ENCODE results near the gene NFIX. TPM values are rescaled to one million over a fixed set of nuclear protein-coding genes. Genes with fewer than 3 reads are reported as not detected.
A peak's percentile ranks its signal among the peaks of the same experiment; 100 is the strongest.

NFIX gene
- total and polyA plus RNA-seq, 2 donors = 2.0 to 10.5 TPM

DNA sequence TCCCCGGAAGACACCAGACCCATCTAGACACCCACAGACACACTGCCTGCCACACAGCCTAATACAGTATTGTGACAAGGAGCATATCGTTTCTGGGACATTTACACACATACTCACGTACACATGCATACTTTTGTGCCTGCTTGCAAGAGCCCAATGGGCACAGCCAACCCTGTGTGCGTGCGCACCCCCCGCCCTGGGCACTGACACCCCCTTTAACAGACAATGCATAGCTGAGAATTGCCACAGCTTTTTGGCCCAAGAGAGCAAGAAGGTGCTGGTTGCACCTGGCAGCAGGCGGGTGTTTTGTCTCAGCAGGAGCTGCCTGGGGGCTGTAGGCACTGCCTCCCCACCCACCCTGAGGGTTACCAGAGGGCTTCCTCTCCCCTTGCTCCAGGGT lies 1.7 kb upstream of the NFIX start:
- Histone ChIP-seq H3K9me3 (ENCODE audit: control insufficient read depth in 2 of 2, insufficient read depth in 1 of 2, low read length in 1 of 2) (peaks cover 0 to 11% of the 10 kb centered on the region in 2 donors), H3K4me3 (ENCODE audit: low read length in 2 of 2) (no peak overlapping the region), H3K4me1 (ENCODE audit: control insufficient read depth in 2 of 2, insufficient read depth in 2 of 2, low read length in 2 of 2) (peaks cover 0 to 5% of the 10 kb centered on the region in 2 donors), H3K36me3 (ENCODE audit: control insufficient read depth in 2 of 2, insufficient read depth in 2 of 2, low read length in 1 of 2) (no peaks in the 10 kb centered on the region), H3K27ac (ENCODE audit: low read depth in 1 of 2, low read length in 1 of 2) (no peak overlapping the region), H3K27me3 (ENCODE audit: control insufficient read depth in 2 of 2, insufficient read depth in 1 of 2, low read length in 1 of 2) (peaks cover 20 to 75% of the 10 kb centered on the region in 2 donors)
- 96% methylated on average over 7 of the region's 7 CpGs for WGBS
- no peak for DNase-seq (ENCODE audit: low read depth in 6 of 9, low spot score in 9 of 9)

DNA sequence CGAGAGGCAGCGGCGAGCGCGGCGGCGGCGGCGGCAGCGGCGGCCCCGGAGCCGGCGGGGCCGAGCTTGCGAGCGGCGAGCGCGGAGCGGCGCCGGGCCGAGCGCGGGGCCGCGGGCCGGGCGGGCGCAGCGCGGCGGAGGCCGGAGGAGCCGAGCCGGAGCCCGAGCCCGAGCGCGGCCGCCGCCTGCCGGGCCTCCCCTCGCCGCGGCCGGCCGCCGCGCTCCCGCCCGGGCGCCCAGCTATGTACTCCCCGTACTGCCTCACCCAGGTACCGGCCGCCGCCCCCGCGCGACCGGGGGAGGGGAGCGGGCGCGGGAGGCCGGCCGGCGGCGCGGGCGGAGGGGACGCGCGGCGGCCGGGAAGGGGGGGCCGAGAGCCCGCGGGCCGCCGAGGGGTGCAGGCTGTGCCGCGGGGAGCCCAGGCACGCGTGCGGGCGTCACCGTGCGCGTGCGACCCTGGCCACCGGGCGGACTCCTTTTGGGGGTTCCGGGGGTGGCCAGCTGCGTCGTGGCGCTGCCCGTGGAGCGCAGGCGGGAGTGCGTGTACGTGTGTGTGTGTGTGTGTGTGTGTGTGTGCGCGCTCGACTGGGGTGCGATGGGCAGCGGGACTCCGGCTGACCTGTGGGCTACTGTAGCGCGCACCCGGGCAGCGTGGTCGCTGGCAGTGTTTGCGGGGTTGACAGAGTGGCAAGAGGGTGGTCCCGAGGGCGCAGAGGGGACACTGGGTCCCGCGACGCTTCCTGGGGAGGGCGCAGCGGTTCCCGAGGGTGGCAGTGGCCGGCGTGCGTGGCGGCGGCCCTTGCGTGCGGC lies 526 bp downstream of the NFIX start:
- Histone ChIP-seq H3K36me3 (ENCODE audit: control insufficient read depth in 2 of 2, insufficient read depth in 2 of 2, low read length in 1 of 2) (no peaks in the 10 kb centered on the region), H3K27ac (ENCODE audit: low read depth in 1 of 2, low read length in 1 of 2) (peak overlapping the region in 1 of 2 donors; percentile 8), H3K4me1 (ENCODE audit: control insufficient read depth in 2 of 2, insufficient read depth in 2 of 2, low read length in 2 of 2) (peaks cover 0 to 5% of the 10 kb centered on the region in 2 donors), H3K27me3 (ENCODE audit: control insufficient read depth in 2 of 2, insufficient read depth in 1 of 2, low read length in 1 of 2) (peaks cover 20 to 79% of the 10 kb centered on the region in 2 donors), H3K4me3 (ENCODE audit: low read length in 2 of 2) (peak overlapping the region in 1 of 2 donors; percentile 77), H3K9me3 (ENCODE audit: control insufficient read depth in 2 of 2, insufficient read depth in 1 of 2, low read length in 1 of 2) (no peaks in the 10 kb centered on the region)
- WGBS = 1% methylated on average over 129 of the region's 129 CpGs
- DNase-seq (ENCODE audit: low read depth in 6 of 9, low spot score in 9 of 9) = no peak

DNA sequence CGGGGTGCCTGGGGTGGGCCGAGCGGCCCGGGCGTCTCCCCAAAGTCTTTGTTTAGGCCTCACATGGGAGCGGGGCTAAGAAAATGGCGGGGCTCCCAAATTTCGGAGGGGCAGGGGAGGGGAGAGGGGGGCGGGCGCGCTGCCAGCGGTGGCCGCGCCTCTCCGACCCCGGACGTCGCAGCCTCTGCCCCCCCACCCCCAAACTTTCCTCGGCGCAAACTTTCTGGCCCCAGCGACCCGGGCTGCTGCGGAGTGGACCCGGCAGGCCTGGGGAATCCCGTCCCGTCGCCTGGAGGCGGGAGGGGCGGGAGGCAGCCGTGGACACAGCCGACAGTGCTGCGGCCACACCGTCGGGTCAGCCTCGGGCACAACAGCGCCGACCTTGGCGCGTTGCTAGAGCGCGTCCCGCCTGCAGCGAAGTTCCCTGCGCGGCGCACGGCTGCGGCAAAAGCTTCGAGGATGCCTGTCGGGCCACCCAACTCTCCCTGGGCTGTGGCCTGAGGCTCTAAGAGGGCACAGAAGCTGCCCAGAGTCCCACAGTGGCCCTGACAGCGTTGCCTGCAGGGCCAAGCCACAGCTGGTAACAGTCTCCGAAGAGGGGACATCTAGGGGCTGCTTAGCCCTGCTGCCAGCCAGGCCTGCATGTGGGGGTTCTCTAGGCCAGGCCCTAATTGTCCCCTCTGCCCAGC lies 1.3 kb downstream of the NFIX start:
- Histone ChIP-seq H3K4me1 (ENCODE audit: control insufficient read depth in 2 of 2, insufficient read depth in 2 of 2, low read length in 2 of 2) (peaks cover 0 to 5% of the 10 kb centered on the region in 2 donors), H3K9me3 (ENCODE audit: control insufficient read depth in 2 of 2, insufficient read depth in 1 of 2, low read length in 1 of 2) (no peaks in the 10 kb centered on the region), H3K36me3 (ENCODE audit: control insufficient read depth in 2 of 2, insufficient read depth in 2 of 2, low read length in 1 of 2) (no peaks in the 10 kb centered on the region), H3K27me3 (ENCODE audit: control insufficient read depth in 2 of 2, insufficient read depth in 1 of 2, low read length in 1 of 2) (peaks cover 20 to 80% of the 10 kb centered on the region in 2 donors), H3K4me3 (ENCODE audit: low read length in 2 of 2) (peak overlapping the region in 1 of 2 donors; percentile 77), H3K27ac (ENCODE audit: low read depth in 1 of 2, low read length in 1 of 2) (peak overlapping the region in 1 of 2 donors; percentile 8)
- DNase-seq (ENCODE audit: low read depth in 6 of 9, low spot score in 9 of 9) = no peak
- WGBS = 55% methylated on average over 52 of the region's 52 CpGs

- no peak for DNase-seq (ENCODE audit: low read depth in 6 of 9, low spot score in 9 of 9)
- Histone ChIP-seq H3K27ac (ENCODE audit: low read depth in 1 of 2, low read length in 1 of 2) (no peak overlapping the region), H3K9me3 (ENCODE audit: control insufficient read depth in 2 of 2, insufficient read depth in 1 of 2, low read length in 1 of 2) (no peaks in the 10 kb centered on the region), H3K4me1 (ENCODE audit: control insufficient read depth in 2 of 2, insufficient read depth in 2 of 2, low read length in 2 of 2) (peaks cover 0 to 7% of the 10 kb centered on the region in 2 donors), H3K36me3 (ENCODE audit: control insufficient read depth in 2 of 2, insufficient read depth in 2 of 2, low read length in 1 of 2) (no peaks in the 10 kb centered on the region), H3K27me3 (ENCODE audit: control insufficient read depth in 2 of 2, insufficient read depth in 1 of 2, low read length in 1 of 2) (peaks cover 20 to 86% of the 10 kb centered on the region in 2 donors), H3K4me3 (ENCODE audit: low read length in 2 of 2) (no peak overlapping the region)
- WGBS = 95% methylated on average over 25 of the region's 25 CpGs
Measured at GRCh38 chr19:12997179-12997966, 2.1 kb downstream of the NFIX start.

- Histone ChIP-seq H3K4me3 (ENCODE audit: low read length in 2 of 2) (no peak overlapping the region), H3K27ac (ENCODE audit: low read depth in 1 of 2, low read length in 1 of 2) (no peak overlapping the region), H3K4me1 (ENCODE audit: control insufficient read depth in 2 of 2, insufficient read depth in 2 of 2, low read length in 2 of 2) (peaks cover 0 to 7% of the 10 kb centered on the region in 2 donors), H3K9me3 (ENCODE audit: control insufficient read depth in 2 of 2, insufficient read depth in 1 of 2, low read length in 1 of 2) (no peaks in the 10 kb centered on the region), H3K36me3 (ENCODE audit: control insufficient read depth in 2 of 2, insufficient read depth in 2 of 2, low read length in 1 of 2) (no peaks in the 10 kb centered on the region), H3K27me3 (ENCODE audit: control insufficient read depth in 2 of 2, insufficient read depth in 1 of 2, low read length in 1 of 2) (peaks cover 20 to 91% of the 10 kb centered on the region in 2 donors)
- DNase-seq (ENCODE audit: low read depth in 6 of 9, low spot score in 9 of 9) = no peak
- 95% methylated on average over 32 of the region's 32 CpGs for WGBS
Measured at GRCh38 chr19:12997967-12998940, 3.0 kb downstream of the NFIX start.

DNA sequence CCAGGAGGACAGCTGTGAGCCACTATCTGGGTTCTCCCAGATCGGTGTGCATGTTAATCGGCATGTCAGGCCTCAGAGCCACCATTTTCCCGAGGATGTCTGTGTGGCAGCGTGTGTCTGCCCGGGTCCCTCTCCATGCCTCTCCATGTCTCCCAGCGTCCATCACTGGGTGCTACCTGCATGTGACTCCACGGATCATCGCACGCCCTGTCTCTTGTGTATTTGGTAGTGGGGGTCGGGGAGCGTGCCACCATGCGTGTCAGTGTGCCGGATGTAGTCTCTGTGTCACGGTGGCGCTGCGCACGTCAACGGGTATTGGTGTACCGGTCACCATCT lies 5.9 kb downstream of the NFIX start:
- peaks cover 0 to 2% of the 10 kb centered on the region in 2 donors for H3K4me1 ChIP-seq (ENCODE audit: control insufficient read depth in 2 of 2, insufficient read depth in 2 of 2, low read length in 2 of 2)
- H3K9me3 ChIP-seq (ENCODE audit: control insufficient read depth in 2 of 2, insufficient read depth in 1 of 2, low read length in 1 of 2) = no peaks in the 10 kb centered on the region
- DNase-seq (ENCODE audit: low read depth in 6 of 9, low spot score in 9 of 9) = no peak
- peaks cover 15 to 93% of the 10 kb centered on the region in 2 donors for H3K27me3 ChIP-seq (ENCODE audit: control insufficient read depth in 2 of 2, insufficient read depth in 1 of 2, low read length in 1 of 2)
- no peak overlapping the region for H3K4me3 ChIP-seq (ENCODE audit: low read length in 2 of 2)
- H3K27ac ChIP-seq (ENCODE audit: low read depth in 1 of 2, low read length in 1 of 2) = no peak overlapping the region
- 96% methylated on average over 19 of the region's 19 CpGs for WGBS
- no peaks in the 10 kb centered on the region for H3K36me3 ChIP-seq (ENCODE audit: control insufficient read depth in 2 of 2, insufficient read depth in 2 of 2, low read length in 1 of 2)

- Histone ChIP-seq H3K9me3 (ENCODE audit: control insufficient read depth in 2 of 2, insufficient read depth in 1 of 2, low read length in 1 of 2) (no peaks in the 10 kb centered on the region), H3K27ac (ENCODE audit: low read depth in 1 of 2, low read length in 1 of 2) (peak overlapping the region in 1 of 2 donors; percentile 42), H3K4me1 (ENCODE audit: control insufficient read depth in 2 of 2, insufficient read depth in 2 of 2, low read length in 2 of 2) (peaks cover 0 to 2% of the 10 kb centered on the region in 2 donors), H3K4me3 (ENCODE audit: low read length in 2 of 2) (no peak overlapping the region), H3K27me3 (ENCODE audit: control insufficient read depth in 2 of 2, insufficient read depth in 1 of 2, low read length in 1 of 2) (peaks cover 10 to 93% of the 10 kb centered on the region in 2 donors), H3K36me3 (ENCODE audit: control insufficient read depth in 2 of 2, insufficient read depth in 2 of 2, low read length in 1 of 2) (no peaks in the 10 kb centered on the region)
- 96% methylated on average over 41 of the region's 41 CpGs for WGBS
- no peak for DNase-seq (ENCODE audit: low read depth in 6 of 9, low spot score in 9 of 9)
Measured at GRCh38 chr19:13001502-13002165, 6.4 kb downstream of the NFIX start.
